ENCODE measurements around the gene DIAPH2. TPM values are rescaled to one million over a fixed set of nuclear protein-coding genes. Genes with fewer than 3 reads are reported as not detected.

The DIAPH2 gene
- total and polyA plus RNA-seq, 2 donors (not counting 1 experiment from before 2014, with no cell fraction given), result 4.2 to 32.4 TPM

DNA sequence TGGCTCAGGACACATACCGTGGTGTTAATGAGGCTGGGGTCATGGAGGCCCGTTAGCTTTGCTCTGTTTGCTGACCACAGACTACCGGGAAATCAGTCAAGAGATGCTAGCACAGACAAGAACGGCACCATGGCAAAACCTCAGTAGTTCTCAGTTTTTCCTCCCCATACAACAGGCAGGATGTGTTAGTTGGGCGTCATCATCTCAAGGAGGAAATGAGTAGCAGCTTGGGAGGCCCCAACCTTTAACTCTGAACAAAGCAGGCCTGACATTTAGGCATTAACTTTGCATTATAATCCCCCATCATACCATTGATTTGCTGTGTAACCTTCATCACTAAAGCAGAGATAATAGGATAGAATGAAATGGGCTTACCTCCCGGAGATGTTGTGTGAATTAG is 913.3 kb downstream of the DIAPH2 start:
- H3K27ac Mint-ChIP-seq, result no peak overlapping the region
- CTCF ChIA-PET, result no interaction called here
- DNase-seq, result no peak

DNA sequence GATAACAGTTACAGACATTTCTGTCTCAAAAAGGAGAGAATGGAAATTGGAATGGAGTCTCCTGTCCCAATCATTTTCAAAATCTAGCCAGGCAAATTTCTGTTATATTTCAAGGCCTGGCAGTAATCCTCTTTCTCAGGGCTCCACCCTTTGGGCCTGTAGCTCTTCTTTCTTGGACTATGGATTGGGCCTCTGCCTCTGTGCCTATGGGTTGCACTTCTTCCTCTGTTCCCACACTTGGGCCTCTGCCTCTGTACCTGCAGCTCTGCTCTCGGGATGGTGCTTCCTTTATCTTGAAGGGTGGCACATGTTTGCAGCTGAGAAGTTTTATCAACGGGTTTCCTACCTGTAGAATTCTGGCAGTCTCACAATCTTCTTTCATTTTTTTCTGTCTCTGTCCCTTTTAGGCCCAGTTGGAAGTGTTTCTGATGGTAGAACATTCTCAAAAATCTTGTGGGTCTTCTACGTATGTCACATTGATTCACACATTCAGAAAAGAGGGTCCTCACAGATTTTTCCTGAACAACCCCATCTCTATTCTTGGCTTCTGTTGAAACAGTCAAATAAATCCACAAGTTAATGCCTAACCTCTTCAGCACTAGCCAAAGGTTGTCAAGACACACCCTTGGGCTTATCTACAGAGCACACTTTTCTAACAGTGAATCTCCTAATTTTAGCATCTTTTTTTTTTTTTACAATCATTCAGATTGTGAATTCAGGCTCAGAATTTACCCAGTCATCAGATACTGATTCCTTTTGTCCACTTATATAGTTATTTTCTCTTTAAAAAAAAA is 918.0 kb downstream of the DIAPH2 start:
- DNase-seq (no peak), ATAC-seq (ENCODE audit: low read depth) (no peak)
- no peak overlapping the region for H3K4me3 ChIP-seq (ENCODE audit: control extremely low read depth in 1 of 5, extremely low read depth in 1 of 5, insufficient read depth in 1 of 5, low read depth in 2 of 5, low read length in 4 of 5)
- no peaks in the 10 kb centered on the region for H3K4me1 ChIP-seq (ENCODE audit: control insufficient read depth in 2 of 2, insufficient read depth in 2 of 2, low read length in 2 of 2)
- no peaks in the 10 kb centered on the region for H3K27me3 ChIP-seq (replicated peaks in 1 of 4; ENCODE audit: control extremely low read depth in 1 of 4, control insufficient read depth in 3 of 4, insufficient read depth in 4 of 4, low read length in 3 of 4)
- no peaks in the 10 kb centered on the region for H3K36me3 ChIP-seq (replicated peaks in 1 of 2; ENCODE audit: control extremely low read depth in 1 of 2, control insufficient read depth in 1 of 2, extremely low read depth in 1 of 2, insufficient read depth in 2 of 2, low read length in 1 of 2)
- no peaks in the 10 kb centered on the region for H3K27me3 Mint-ChIP-seq
- H3K4me3 Mint-ChIP-seq, result no peak overlapping the region
- no peak overlapping the region for H3K27ac Mint-ChIP-seq
- ChIA-PET CTCF (no interaction called here), POLR2A (no interaction called here)
- intact Hi-C loops (cut with micrococcal nuclease), result no loop called here
- H3K9me3 Mint-ChIP-seq (ENCODE audit: insufficient read depth), result no peaks in the 10 kb centered on the region
- H3K9ac ChIP-seq (ENCODE audit: low read length), result no peak overlapping the region
- no CpG with 5 or more reads among the region's 3 CpGs for WGBS (ENCODE audit: insufficient coverage)
- TF ChIP-seq, protein P1, sequence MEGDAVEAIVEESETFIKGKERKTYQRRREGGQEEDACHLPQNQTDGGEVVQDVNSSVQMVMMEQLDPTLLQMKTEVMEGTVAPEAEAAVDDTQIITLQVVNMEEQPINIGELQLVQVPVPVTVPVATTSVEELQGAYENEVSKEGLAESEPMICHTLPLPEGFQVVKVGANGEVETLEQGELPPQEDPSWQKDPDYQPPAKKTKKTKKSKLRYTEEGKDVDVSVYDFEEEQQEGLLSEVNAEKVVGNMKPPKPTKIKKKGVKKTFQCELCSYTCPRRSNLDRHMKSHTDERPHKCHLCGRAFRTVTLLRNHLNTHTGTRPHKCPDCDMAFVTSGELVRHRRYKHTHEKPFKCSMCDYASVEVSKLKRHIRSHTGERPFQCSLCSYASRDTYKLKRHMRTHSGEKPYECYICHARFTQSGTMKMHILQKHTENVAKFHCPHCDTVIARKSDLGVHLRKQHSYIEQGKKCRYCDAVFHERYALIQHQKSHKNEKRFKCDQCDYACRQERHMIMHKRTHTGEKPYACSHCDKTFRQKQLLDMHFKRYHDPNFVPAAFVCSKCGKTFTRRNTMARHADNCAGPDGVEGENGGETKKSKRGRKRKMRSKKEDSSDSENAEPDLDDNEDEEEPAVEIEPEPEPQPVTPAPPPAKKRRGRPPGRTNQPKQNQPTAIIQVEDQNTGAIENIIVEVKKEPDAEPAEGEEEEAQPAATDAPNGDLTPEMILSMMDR (IDR thresholded peaks at IDR 0.05), result no peak
- TF ChIP-seq EZH2 (IDR thresholded peaks at IDR 0.05; ENCODE audit: borderline replicate concordance, insufficient read depth, low read depth, low read length, poor library complexity, severe bottlenecking), result no peak
- no peaks in the 10 kb centered on the region for H4K20me1 ChIP-seq (ENCODE audit: control insufficient read depth, insufficient read depth, low read length, poor library complexity, severe bottlenecking)
- H3K4me2 ChIP-seq (replicated peaks; ENCODE audit: low read depth, low read length, poor library complexity, severe bottlenecking), result no peak overlapping the region
- H3K27ac ChIP-seq (ENCODE audit: low read length in 2 of 2), result no peak overlapping the region
- H3K79me2 ChIP-seq (ENCODE audit: control insufficient read depth, insufficient read depth, low read length), result no peaks in the 10 kb centered on the region
- no peak overlapping the region for H2AFZ ChIP-seq (ENCODE audit: insufficient read depth, low read depth, low read length, poor library complexity, severe bottlenecking)
- no peaks in the 10 kb centered on the region for H3K4me1 Mint-ChIP-seq
- H3K9me3 ChIP-seq (ENCODE audit: control extremely low read depth in 1 of 3, control insufficient read depth in 2 of 3, insufficient read depth in 1 of 3, low read length in 2 of 3), result no peaks in the 10 kb centered on the region

More for the DNA sequence above, 913.3 kb downstream of the DIAPH2 start:
- Mint-ChIP-seq H3K4me1 (no peaks in the 10 kb centered on the region), H3K4me3 (no peak overlapping the region), H3K9me3 (ENCODE audit: insufficient read depth) (no peaks in the 10 kb centered on the region), H3K27me3 (no peaks in the 10 kb centered on the region)
- Histone ChIP-seq H3K9me3 (ENCODE audit: control extremely low read depth in 1 of 3, control insufficient read depth in 2 of 3, insufficient read depth in 1 of 3, low read length in 2 of 3) (no peaks in the 10 kb centered on the region), H3K9ac (ENCODE audit: low read length) (no peak overlapping the region), H3K4me2 (replicated peaks; ENCODE audit: low read depth, low read length, poor library complexity, severe bottlenecking) (no peak overlapping the region), H3K79me2 (ENCODE audit: control insufficient read depth, insufficient read depth, low read length) (no peaks in the 10 kb centered on the region), H3K36me3 (replicated peaks in 1 of 2; ENCODE audit: control extremely low read depth in 1 of 2, control insufficient read depth in 1 of 2, extremely low read depth in 1 of 2, insufficient read depth in 2 of 2, low read length in 1 of 2) (no peaks in the 10 kb centered on the region), H3K27ac (ENCODE audit: low read length in 2 of 2) (no peak overlapping the region), H4K20me1 (ENCODE audit: control insufficient read depth, insufficient read depth, low read length, poor library complexity, severe bottlenecking) (no peaks in the 10 kb centered on the region), H2AFZ (ENCODE audit: insufficient read depth, low read depth, low read length, poor library complexity, severe bottlenecking) (no peak overlapping the region), H3K27me3 (replicated peaks in 1 of 4; ENCODE audit: control extremely low read depth in 1 of 4, control insufficient read depth in 3 of 4, insufficient read depth in 4 of 4, low read length in 3 of 4) (no peaks in the 10 kb centered on the region), H3K4me3 (ENCODE audit: control extremely low read depth in 1 of 5, extremely low read depth in 1 of 5, insufficient read depth in 1 of 5, low read depth in 2 of 5, low read length in 4 of 5) (no peak overlapping the region), H3K4me1 (ENCODE audit: control insufficient read depth in 2 of 2, insufficient read depth in 2 of 2, low read length in 2 of 2) (no peaks in the 10 kb centered on the region)
- TF ChIP-seq EZH2 (IDR thresholded peaks at IDR 0.05; ENCODE audit: borderline replicate concordance, insufficient read depth, low read depth, low read length, poor library complexity, severe bottlenecking), result no peak
- TF ChIP-seq, protein P1 (IDR thresholded peaks at IDR 0.05), result no peak
- no peak for ATAC-seq (ENCODE audit: low read depth)
- POLR2A ChIA-PET, result no interaction called here
- intact Hi-C loops (cut with micrococcal nuclease), result no loop called here
- WGBS (ENCODE audit: insufficient coverage), result no CpG with 5 or more reads among the region's 6 CpGs

All from B cell (primary cell).